ENCODE measurements around the gene TOGARAM2.

TOGARAM2 gene

GRCh38 chr2:28991460-28991859, 10.4 kb downstream of the TOGARAM2 start:
- H3K27ac ChIP-seq: no peak overlapping the region
- TF ChIP-seq ZFX (IDR thresholded peaks at IDR 0.05; ENCODE audit: borderline replicate concordance) (no peak), CTCF (IDR thresholded peaks at IDR 0.05) (no peak)

GRCh38 chr2:28993206-28993960, 12.3 kb downstream of the TOGARAM2 start:
- no peak for TF ChIP-seq ZFX (IDR thresholded peaks at IDR 0.05; ENCODE audit: borderline replicate concordance)
- no peak for TF ChIP-seq CTCF (IDR thresholded peaks at IDR 0.05)
- no peak overlapping the region for H3K27ac ChIP-seq

GRCh38 chr2:28994074-28994473, 13.0 kb downstream of the TOGARAM2 start:
- no peak for TF ChIP-seq CTCF (IDR thresholded peaks at IDR 0.05)
- no peak for TF ChIP-seq ZFX (IDR thresholded peaks at IDR 0.05; ENCODE audit: borderline replicate concordance)

DNA sequence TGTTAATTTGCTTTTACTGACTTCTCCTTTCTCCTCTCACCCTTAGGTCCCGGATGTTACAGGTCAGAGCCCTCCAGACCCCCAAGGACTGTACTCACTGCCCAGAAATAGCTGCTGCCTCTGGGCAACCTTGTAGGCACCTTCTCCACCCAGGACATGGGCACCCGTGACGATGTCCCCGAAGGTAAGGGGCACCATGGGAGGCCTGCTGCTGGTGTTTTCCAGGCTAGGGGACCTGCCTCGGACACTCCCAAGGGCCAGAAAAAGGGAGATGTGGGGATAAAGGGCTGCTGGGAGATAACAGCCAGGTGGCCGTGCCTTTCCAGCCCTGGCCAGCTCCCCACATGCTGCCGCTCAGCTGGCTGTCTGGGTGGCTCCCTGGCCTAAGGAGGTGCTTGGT, 13.6 kb downstream of the TOGARAM2 start:
- no peak for TF ChIP-seq ZFX (IDR thresholded peaks at IDR 0.05; ENCODE audit: borderline replicate concordance)
- TF ChIP-seq CTCF (IDR thresholded peaks at IDR 0.05): no peak

More at GRCh38 chr2:28994074-28994473, 13.0 kb downstream of the TOGARAM2 start:
- H3K27ac ChIP-seq: no peak overlapping the region

DNA sequence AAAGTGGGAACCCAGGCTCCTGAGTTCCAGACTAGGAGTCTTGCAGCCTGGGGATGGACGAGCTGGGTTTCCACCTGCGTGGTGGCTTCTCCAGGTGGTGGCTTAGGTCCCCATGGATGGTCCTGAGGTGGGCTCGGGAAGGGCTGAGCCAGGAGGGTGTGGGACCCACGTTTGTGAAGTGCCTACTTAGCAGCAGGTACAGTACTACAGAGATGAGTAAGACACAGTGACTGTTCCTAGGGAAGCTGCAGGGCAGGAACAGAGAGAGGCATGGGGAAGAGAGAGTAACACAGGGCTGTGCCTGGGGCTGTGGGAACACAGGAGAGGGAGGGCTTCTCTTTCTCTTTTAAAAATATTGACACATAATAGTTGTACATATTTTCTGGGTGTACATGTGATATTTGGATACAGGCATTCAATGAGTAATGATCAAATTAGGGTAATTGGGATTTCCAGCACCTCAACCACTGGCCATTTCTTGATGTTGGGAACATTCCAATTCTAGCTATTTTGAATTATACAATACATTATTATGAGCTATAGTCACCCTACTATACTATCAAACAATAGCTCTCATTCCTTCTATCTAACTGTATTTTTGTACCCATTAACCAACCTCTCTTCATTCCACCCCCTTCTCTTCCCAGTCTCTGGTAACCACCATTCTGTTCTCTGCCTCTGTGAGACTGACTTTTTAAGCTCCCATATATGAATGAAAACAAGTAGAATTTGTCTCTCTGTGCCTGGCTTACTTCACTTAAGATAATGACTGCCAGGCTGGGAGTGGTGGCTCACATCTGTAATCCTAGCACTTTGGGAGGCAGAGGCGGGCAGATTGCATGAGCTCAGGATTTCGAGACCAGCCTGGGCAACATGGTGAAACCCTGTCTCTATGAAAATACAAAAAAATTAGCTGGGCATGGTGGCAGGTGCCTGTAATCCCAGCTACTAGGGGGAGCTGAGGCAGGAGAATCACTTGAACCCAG, 15.0 kb downstream of the TOGARAM2 start:
- TF ChIP-seq ZFX (IDR thresholded peaks at IDR 0.05; ENCODE audit: borderline replicate concordance) (no peak), CTCF (IDR thresholded peaks at IDR 0.05) (no peak)
- H3K27ac ChIP-seq: no peak overlapping the region

More for the DNA sequence above, 13.6 kb downstream of the TOGARAM2 start:
- H3K27ac ChIP-seq: no peak overlapping the region

GRCh38 chr2:28997237-28997846, 16.2 kb downstream of the TOGARAM2 start:
- TF ChIP-seq ZFX (IDR thresholded peaks at IDR 0.05; ENCODE audit: borderline replicate concordance): no peak
- no peak overlapping the region for H3K27ac ChIP-seq

Data from 22Rv1 (cell line).